ENCODE results near the gene OSBPL2. TPM values are rescaled to one million over a fixed set of nuclear protein-coding genes. Genes with fewer than 3 reads are reported as not detected.
A peak's percentile ranks its signal among the peaks of the same experiment; 100 is the strongest.

The OSBPL2 gene
- total RNA-seq, 4 donors from 2014 or later: 36.6 to 57.3 (median 46.7) TPM

- H3K36me3 ChIP-seq: peaks cover 0 to 100% of the 10 kb centered on the region in 2 donors
- no peak for TF ChIP-seq CTCF (IDR thresholded peaks at IDR 0.05)
- TF ChIP-seq POLR2A (IDR thresholded peaks at IDR 0.05): no peak
- no peak for TF ChIP-seq EP300 (IDR thresholded peaks at IDR 0.05)
- no peak for TF ChIP-seq POLR2AphosphoS5 (IDR thresholded peaks at IDR 0.05)
- WGBS, 2 donors (ENCODE audit: low coverage in 1 of 2): 90% methylated on average over 2 of the region's 34 CpGs; no CpG with 5 or more reads in 1 of the 2 donors
Measured at GRCh38 chr20:62332989-62333819, 94.9 kb downstream of the OSBPL2 start.

GRCh38 chr20:62333820-62334595 is 95.7 kb downstream of the OSBPL2 start:
- no peak overlapping the region for H3K4me3 ChIP-seq
- no peaks in the 10 kb centered on the region for H3K9me3 ChIP-seq
- peak overlapping the region in 1 of 4 donors; percentile 14 for H3K27ac ChIP-seq
- no peak for TF ChIP-seq EP300 (IDR thresholded peaks at IDR 0.05)
- no peaks in the 10 kb centered on the region for H3K4me1 ChIP-seq
- H3K36me3 ChIP-seq: peaks cover 0 to 99% of the 10 kb centered on the region in 2 donors
- ATAC-seq: no peak
- no CpG with 5 or more reads among the region's 37 CpGs for WGBS, 2 donors (ENCODE audit: low coverage in 1 of 2)
- H3K27me3 ChIP-seq: no peaks in the 10 kb centered on the region

More at GRCh38 chr20:62332989-62333819, 94.9 kb downstream of the OSBPL2 start:
- H3K4me1 ChIP-seq: no peaks in the 10 kb centered on the region
- no peaks in the 10 kb centered on the region for H3K27me3 ChIP-seq
- no peaks in the 10 kb centered on the region for H3K9me3 ChIP-seq
- H3K4me3 ChIP-seq: no peak overlapping the region
- no peak for ATAC-seq
- H3K27ac ChIP-seq: peak overlapping the region in 1 of 4 donors; percentile 14

GRCh38 chr20:62334881-62335280 is 96.6 kb downstream of the OSBPL2 start:
- no peaks in the 10 kb centered on the region for H3K4me1 ChIP-seq
- WGBS, 2 donors (ENCODE audit: low coverage in 1 of 2): no CpG with 5 or more reads among the region's 13 CpGs
- H3K27ac ChIP-seq: no peak overlapping the region
- no peaks in the 10 kb centered on the region for H3K9me3 ChIP-seq
- TF ChIP-seq EP300 (IDR thresholded peaks at IDR 0.05): no peak
- no peak for TF ChIP-seq POLR2A (IDR thresholded peaks at IDR 0.05)
- H3K36me3 ChIP-seq: peaks cover 0 to 97% of the 10 kb centered on the region in 2 donors
- no peaks in the 10 kb centered on the region for H3K27me3 ChIP-seq
- no peak for ATAC-seq
- no peak overlapping the region for H3K4me3 ChIP-seq

- H3K4me1 ChIP-seq: no peaks in the 10 kb centered on the region
- no peak for TF ChIP-seq CTCF (IDR thresholded peaks at IDR 0.05)
- no peak for TF ChIP-seq POLR2A (IDR thresholded peaks at IDR 0.05)
- no peak for TF ChIP-seq POLR2AphosphoS5 (IDR thresholded peaks at IDR 0.05)
- no peak for TF ChIP-seq EP300 (IDR thresholded peaks at IDR 0.05)
- peaks cover 0 to 97% of the 10 kb centered on the region in 2 donors for H3K36me3 ChIP-seq
- no CpG with 5 or more reads among the region's 6 CpGs for WGBS, 2 donors (ENCODE audit: low coverage in 1 of 2)
- ATAC-seq: no peak
- no peaks in the 10 kb centered on the region for H3K27me3 ChIP-seq
- no peaks in the 10 kb centered on the region for H3K9me3 ChIP-seq
- H3K4me3 ChIP-seq: no peak overlapping the region
- H3K27ac ChIP-seq: no peak overlapping the region
Measured at GRCh38 chr20:62335532-62335931, 97.2 kb downstream of the OSBPL2 start.

- peaks cover 0 to 97% of the 10 kb centered on the region in 2 donors for H3K36me3 ChIP-seq
- no peaks in the 10 kb centered on the region for H3K4me1 ChIP-seq
- no peaks in the 10 kb centered on the region for H3K9me3 ChIP-seq
- ATAC-seq: no peak
- H3K4me3 ChIP-seq: no peak overlapping the region
- H3K27me3 ChIP-seq: no peaks in the 10 kb centered on the region
- H3K27ac ChIP-seq: peak overlapping the region in 1 of 4 donors; percentile 27
- no CpG with 5 or more reads among the region's 11 CpGs for WGBS, 2 donors (ENCODE audit: low coverage in 1 of 2)
- TF ChIP-seq POLR2A (IDR thresholded peaks at IDR 0.05) (no peak), POLR2AphosphoS5 (IDR thresholded peaks at IDR 0.05) (no peak), EP300 (IDR thresholded peaks at IDR 0.05) (no peak), CTCF (IDR thresholded peaks at IDR 0.05) (no peak)
Measured at GRCh38 chr20:62336329-62336728, 98.0 kb downstream of the OSBPL2 start.
